ENCODE measurements around the gene NR5A1.

The NR5A1 gene

DNA sequence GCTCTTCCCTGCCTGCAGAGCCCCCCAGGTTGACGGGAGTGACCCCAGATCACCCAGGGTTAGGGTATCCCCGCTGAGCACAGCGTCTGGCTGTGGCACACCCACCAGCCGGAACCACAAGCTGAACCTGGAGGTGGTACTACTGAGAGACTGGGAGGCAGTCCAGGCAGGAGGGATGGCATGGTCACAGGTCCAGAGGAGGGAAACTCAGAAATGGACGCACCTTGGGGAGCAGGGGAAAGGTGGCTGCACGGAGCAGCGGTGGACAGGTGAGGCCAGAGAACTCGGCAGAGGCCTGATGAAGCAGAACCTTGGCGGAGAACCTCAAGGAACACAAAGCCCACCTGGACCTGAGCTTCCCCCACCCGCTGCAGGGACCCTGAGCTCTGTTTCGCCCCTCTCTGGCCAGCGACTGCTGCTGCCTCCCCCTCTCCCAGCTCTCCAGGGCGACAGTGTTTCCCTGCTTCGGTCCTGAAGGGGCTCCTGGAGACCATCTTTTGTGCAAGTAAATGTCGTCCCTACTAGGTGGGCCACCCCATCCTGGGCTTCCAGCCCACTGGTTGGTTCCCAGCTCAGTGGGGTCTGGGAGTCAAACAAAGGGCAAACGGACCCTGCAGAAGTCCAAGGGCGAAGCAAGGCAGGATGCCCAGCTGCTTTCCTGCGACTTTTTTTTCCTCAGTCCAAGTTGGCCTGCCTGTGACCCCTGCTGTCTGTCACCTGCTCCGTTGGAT, 56.1 kb downstream of the NR5A1 start:
- Histone ChIP-seq H3F3A (ENCODE audit: control insufficient read depth, insufficient read depth) (no peaks in the 10 kb centered on the region), H3K79me2 (ENCODE audit: control insufficient read depth, low read length) (no peaks in the 10 kb centered on the region), H3K27ac (ENCODE audit: low read depth, low read length) (no peak overlapping the region), H3K9me3 (ENCODE audit: control insufficient read depth, insufficient read depth, low read length) (no peaks in the 10 kb centered on the region), H3K9me2 (replicated peaks; ENCODE audit: control insufficient read depth, low read length) (no peaks in the 10 kb centered on the region), H3K4me3 (ENCODE audit: low read length) (no peak overlapping the region), H3K36me3 (ENCODE audit: control insufficient read depth, low read length) (no peaks in the 10 kb centered on the region), H4K20me1 (ENCODE audit: control insufficient read depth, insufficient read depth, low read depth, low read length) (no peaks in the 10 kb centered on the region), H3K4me1 (ENCODE audit: control insufficient read depth, low read length) (no peaks in the 10 kb centered on the region), H3K4me2 (ENCODE audit: low read length) (no peak overlapping the region), H3K27me3 (ENCODE audit: control insufficient read depth, low read length) (no peaks in the 10 kb centered on the region)
- TF ChIP-seq EZH2phosphoT487 (IDR thresholded peaks at IDR 0.05; ENCODE audit: borderline replicate concordance, low read length): no peak
- TF ChIP-seq, protein P1, sequence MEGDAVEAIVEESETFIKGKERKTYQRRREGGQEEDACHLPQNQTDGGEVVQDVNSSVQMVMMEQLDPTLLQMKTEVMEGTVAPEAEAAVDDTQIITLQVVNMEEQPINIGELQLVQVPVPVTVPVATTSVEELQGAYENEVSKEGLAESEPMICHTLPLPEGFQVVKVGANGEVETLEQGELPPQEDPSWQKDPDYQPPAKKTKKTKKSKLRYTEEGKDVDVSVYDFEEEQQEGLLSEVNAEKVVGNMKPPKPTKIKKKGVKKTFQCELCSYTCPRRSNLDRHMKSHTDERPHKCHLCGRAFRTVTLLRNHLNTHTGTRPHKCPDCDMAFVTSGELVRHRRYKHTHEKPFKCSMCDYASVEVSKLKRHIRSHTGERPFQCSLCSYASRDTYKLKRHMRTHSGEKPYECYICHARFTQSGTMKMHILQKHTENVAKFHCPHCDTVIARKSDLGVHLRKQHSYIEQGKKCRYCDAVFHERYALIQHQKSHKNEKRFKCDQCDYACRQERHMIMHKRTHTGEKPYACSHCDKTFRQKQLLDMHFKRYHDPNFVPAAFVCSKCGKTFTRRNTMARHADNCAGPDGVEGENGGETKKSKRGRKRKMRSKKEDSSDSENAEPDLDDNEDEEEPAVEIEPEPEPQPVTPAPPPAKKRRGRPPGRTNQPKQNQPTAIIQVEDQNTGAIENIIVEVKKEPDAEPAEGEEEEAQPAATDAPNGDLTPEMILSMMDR (IDR thresholded peaks at IDR 0.05; ENCODE audit: low read depth, low read length, poor library complexity, severe bottlenecking): no peak

DNA sequence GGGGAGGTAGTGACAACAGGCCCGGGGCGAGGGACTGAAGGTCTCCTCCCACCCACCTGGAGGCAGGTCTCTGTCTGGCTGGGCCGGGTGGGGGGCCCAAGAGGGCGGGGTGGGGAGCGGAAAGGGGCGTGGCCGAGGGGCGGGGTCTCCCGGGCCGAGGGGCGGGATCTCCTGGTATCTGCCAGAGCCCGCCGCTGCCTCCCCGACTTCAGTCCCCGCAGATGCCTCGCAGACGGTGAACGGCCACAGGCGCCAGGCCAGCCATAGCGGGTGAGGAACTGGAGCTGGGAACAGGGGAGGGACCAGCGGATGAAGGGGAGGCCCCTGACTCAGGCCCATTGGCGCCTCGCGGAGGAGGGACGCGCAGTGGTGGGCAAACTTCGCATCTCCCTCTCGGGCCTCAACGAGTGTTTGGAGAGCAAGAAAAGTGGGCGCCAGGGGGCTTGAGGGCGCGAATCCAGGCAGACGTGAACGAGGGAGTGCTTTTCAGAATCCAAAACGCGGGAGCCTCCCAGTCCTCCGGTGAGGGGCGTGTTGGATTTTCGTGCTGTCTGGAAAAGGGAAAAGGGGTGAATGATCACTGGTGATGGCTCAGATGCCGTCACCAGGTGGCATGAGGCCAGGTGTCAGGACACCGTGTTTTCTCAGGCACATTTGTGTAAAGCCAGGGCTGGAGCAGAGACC, 56.8 kb downstream of the NR5A1 start, which contains the start of gene ADGRD2:
Gene ADGRD2, plus strand, starts transcription at position 211 of the 684 bp plus-strand sequence. CDS start 1,216 bp downstream, outside the sequence.
- Histone ChIP-seq H3K4me2 (ENCODE audit: low read length) (no peak within 1 kb of the TSS), H3K4me1 (ENCODE audit: control insufficient read depth, low read length) (no peaks in the 10 kb centered on the region), H3K79me2 (ENCODE audit: control insufficient read depth, low read length) (no peaks in the 10 kb centered on the region), H3K27ac (ENCODE audit: low read depth, low read length) (no peak within 1 kb of the TSS), H4K20me1 (ENCODE audit: control insufficient read depth, insufficient read depth, low read depth, low read length) (no peaks in the 10 kb centered on the region), H3K9me2 (replicated peaks; ENCODE audit: control insufficient read depth, low read length) (no peaks in the 10 kb centered on the region), H3K9me3 (ENCODE audit: control insufficient read depth, insufficient read depth, low read length) (no peaks in the 10 kb centered on the region), H3K27me3 (ENCODE audit: control insufficient read depth, low read length) (no peaks in the 10 kb centered on the region), H3K36me3 (ENCODE audit: control insufficient read depth, low read length) (no peaks in the 10 kb centered on the region), H3K4me3 (ENCODE audit: low read length) (no peak within 1 kb of the TSS), H3F3A (ENCODE audit: control insufficient read depth, insufficient read depth) (no peaks in the 10 kb centered on the region)
- no peak for TF ChIP-seq EZH2phosphoT487 (IDR thresholded peaks at IDR 0.05; ENCODE audit: borderline replicate concordance, low read length)
- TF ChIP-seq, protein P1 (IDR thresholded peaks at IDR 0.05; ENCODE audit: low read depth, low read length, poor library complexity, severe bottlenecking): no peak

DNA sequence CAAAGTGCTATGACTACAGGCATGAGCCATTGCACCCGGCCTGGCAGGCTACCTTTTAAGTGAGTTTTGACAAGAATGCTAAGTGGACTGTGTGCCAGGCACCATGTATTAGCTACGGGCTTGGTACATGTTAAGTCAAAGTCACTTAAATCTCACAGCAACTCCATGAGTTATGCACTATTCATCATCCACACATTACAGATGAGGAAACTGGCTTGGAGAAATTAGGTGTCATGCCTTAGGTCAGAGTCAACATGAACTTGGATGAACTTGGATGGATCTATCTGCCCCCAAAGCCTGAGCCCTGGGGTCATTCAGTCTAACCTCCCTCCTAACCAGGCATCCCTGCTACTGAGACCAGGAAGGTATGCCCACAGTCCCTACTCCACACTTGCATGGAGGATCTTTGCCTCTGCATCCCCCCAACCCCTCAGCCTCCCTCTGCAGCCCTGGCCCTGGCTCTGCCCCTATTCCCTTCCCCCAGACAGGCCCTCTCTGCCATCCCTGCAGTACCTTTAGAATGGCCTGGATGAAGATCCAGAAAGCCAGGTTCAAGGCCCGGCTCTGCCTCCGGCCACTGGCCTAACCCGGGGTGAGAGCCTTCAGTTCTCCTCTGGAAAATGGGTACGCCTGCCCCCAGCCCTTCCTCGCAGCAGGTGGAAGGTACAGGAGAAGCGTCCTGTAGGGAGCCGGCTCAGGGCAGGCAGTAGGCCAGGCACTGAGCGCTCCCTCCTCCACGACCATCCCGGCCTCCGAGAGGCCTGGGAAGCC, 57.6 kb downstream of the NR5A1 start:
- no peaks in the 10 kb centered on the region for H3K9me3 ChIP-seq (ENCODE audit: control insufficient read depth, insufficient read depth, low read length)

More for the DNA sequence above, 57.6 kb downstream of the NR5A1 start:
- Histone ChIP-seq H3K9me2 (replicated peaks; ENCODE audit: control insufficient read depth, low read length) (no peaks in the 10 kb centered on the region), H4K20me1 (ENCODE audit: control insufficient read depth, insufficient read depth, low read depth, low read length) (no peaks in the 10 kb centered on the region), H3K79me2 (ENCODE audit: control insufficient read depth, low read length) (no peaks in the 10 kb centered on the region), H3K4me3 (ENCODE audit: low read length) (no peak overlapping the region), H3K4me2 (ENCODE audit: low read length) (no peak overlapping the region), H3F3A (ENCODE audit: control insufficient read depth, insufficient read depth) (no peaks in the 10 kb centered on the region), H3K4me1 (ENCODE audit: control insufficient read depth, low read length) (no peaks in the 10 kb centered on the region), H3K27ac (ENCODE audit: low read depth, low read length) (no peak overlapping the region), H3K27me3 (ENCODE audit: control insufficient read depth, low read length) (no peaks in the 10 kb centered on the region), H3K36me3 (ENCODE audit: control insufficient read depth, low read length) (no peaks in the 10 kb centered on the region)
- TF ChIP-seq, protein P1 (IDR thresholded peaks at IDR 0.05; ENCODE audit: low read depth, low read length, poor library complexity, severe bottlenecking): no peak
- TF ChIP-seq EZH2phosphoT487 (IDR thresholded peaks at IDR 0.05; ENCODE audit: borderline replicate concordance, low read length): no peak

All from DOHH2 (cell line).